ENCODE measurements around the gene CD33.

DNA sequence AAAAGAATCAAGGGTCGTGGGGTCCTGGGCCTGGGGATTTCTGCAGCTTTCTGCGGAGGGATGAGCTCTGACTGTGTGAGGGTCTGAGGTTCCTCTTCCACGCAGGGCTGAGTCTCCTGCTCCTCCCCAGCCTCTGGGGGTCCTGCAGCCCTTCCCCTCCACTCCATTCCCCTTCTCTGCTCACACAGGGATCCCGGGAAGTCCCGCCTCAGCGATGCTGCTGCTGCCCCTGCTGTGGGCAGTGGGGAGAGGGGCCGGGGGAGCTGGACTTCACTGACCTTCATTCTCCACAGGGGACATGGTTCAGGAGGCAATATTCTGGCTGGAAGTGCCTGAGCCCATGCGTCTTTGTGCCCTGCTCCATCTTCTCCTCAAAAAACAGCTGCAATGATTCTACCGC is 26.2 kb upstream of the CD33 start:
- TF ChIP-seq, protein P1, sequence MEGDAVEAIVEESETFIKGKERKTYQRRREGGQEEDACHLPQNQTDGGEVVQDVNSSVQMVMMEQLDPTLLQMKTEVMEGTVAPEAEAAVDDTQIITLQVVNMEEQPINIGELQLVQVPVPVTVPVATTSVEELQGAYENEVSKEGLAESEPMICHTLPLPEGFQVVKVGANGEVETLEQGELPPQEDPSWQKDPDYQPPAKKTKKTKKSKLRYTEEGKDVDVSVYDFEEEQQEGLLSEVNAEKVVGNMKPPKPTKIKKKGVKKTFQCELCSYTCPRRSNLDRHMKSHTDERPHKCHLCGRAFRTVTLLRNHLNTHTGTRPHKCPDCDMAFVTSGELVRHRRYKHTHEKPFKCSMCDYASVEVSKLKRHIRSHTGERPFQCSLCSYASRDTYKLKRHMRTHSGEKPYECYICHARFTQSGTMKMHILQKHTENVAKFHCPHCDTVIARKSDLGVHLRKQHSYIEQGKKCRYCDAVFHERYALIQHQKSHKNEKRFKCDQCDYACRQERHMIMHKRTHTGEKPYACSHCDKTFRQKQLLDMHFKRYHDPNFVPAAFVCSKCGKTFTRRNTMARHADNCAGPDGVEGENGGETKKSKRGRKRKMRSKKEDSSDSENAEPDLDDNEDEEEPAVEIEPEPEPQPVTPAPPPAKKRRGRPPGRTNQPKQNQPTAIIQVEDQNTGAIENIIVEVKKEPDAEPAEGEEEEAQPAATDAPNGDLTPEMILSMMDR (conservative IDR thresholded peaks at IDR 0.05; ENCODE audit: low read length): no peak
- TF ChIP-seq EZH2phosphoT487 (IDR thresholded peaks at IDR 0.05; ENCODE audit: borderline replicate concordance, low read depth, low read length): no peak

Data from OCI-LY7 (cell line).